Stimulated activated CD8-positive, alpha-beta memory T cell treated with anti-CD3 and anti-CD28 coated beads, Interleukin-7, amount 100 ng/mL, for 4 hours (primary cell): Measurements from ENCODE around the gene PPM1F.
"Not testable (repeated sequence)": the region's sequence is repeated elsewhere in the genome, so short reads cannot be mapped to it uniquely, and the experiment has no call there.

Experiments
- DNase-seq, 2 donors: peaks; one replicate each; pipeline ENCODE4 v3.0.0-alpha.2; 2020; ENCODE audit warnings: low read depth in 2 of 2

Gene PPM1F

GRCh38 chr22:21896951-21897513 lies 55.6 kb downstream of the PPM1F start:
- DNase-seq: no peak

DNA sequence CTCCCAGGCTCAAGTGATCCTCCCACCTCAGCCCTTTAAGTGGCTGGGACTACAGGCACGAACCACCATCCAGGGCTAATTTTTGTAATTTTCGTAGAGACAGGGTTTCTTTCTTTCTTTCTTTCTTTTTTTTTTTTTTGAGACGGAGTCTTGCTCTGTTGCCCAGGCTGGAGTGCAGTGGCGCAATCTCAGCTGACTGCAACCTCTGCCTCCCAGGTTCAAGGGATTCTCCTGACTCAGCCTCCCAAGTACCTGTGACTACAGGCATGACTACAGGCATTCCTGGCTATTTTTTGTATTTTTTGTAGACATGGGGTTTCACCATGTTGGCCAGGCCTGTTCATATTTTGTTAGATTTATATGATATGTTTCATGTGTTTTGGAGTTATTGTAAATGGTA lies 56.4 kb downstream of the PPM1F start:
- not testable (repeated sequence) for DNase-seq

DNA sequence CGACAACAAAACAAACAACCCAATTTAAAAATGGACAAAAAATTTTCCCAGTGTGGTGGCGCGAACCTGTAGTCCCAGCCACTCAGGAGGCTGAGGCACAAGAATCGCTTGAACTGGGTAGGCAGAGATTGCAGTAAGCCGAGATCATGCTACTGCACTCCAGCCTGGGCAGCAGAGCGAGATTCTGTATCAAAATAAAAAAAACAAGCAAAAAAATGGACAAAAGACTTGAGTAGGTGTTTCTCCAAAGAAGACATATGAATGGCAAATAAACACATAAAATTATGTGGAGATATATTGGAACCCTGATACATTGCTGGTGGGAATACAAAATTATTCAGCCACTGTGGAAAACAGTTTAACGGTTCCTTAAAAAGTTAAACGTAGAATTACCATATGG lies 57.8 kb downstream of the PPM1F start:
- DNase-seq: no peak

- DNase-seq: no peak
Observed at GRCh38 chr22:21889251-21889990, 63.2 kb downstream of the PPM1F start.

- DNase-seq: no peak
Observed at GRCh38 chr22:21887841-21888240, 64.8 kb downstream of the PPM1F start.

DNA sequence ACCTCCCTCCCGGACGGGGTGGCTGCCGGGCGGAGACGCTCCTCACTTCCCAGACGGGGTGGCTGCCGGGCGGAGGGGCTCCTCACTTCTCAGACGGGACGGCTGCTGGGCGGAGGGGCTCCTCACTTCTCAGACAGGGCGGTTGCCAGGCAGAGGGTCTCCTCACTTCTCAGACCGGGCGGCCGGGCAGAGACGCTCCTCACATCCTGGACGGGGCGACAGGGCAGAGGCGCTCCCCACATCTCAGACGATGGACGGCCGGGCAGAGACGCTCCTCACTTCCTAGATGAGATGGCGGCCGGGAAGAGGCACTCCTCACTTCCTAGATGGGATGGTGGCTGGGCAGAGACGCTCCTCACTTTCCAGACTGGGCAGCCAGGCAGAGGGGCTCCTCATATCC lies 68.7 kb downstream of the PPM1F start:
- not testable (repeated sequence) for DNase-seq

- DNase-seq: not testable (repeated sequence)
Observed at GRCh38 chr22:21882754-21883333, 69.8 kb downstream of the PPM1F start.

- no peak for DNase-seq
Observed at GRCh38 chr22:21881841-21882753, 70.6 kb downstream of the PPM1F start.

- DNase-seq: no peak
Observed at GRCh38 chr22:21876486-21877176, 76.0 kb downstream of the PPM1F start.

- not testable (repeated sequence) for DNase-seq
Observed at GRCh38 chr22:21874953-21875352, 77.7 kb downstream of the PPM1F start.

- no peak for DNase-seq
Observed at GRCh38 chr22:21873619-21874018, 79.0 kb downstream of the PPM1F start.

DNA sequence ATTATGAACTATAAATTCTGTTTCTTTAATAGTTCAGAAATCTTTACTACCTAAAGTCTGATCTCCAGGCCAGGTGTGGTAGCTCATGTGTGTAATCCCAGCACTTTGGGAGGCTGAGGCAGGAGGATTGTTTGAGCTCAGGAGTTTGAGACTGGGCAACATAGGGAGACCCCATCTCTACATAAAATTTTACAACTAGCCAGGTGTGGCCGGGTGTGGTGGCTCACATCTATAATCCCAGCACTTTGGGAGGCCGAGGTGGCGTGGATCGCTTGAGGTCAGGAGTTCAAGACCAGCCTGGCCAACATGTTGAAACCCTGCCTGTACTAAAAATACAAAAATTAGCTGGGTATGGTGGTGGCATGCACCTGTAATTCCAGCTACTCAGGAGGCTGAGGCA lies 79.9 kb downstream of the PPM1F start:
- not testable (repeated sequence) for DNase-seq
